HepG2 (cell line): ENCODE measurements around the gene UBE2M. TPM values are rescaled to one million over a fixed set of nuclear protein-coding genes. Genes with fewer than 3 reads are reported as not detected.

Experiments
- ERF ChIP-seq: IDR thresholded peaks from 2 replicates; pipeline ENCODE4 v1.6.1; 2018; ENCODE audit warnings: missing biosample characterization, missing genetic modification reagents
- HOXA3 ChIP-seq: sonication (generic); formaldehyde crosslinking; IDR thresholded peaks from 2 replicates; pipeline ENCODE4 v1.5.0; 2020; ENCODE audit warnings: missing genetic modification reagents
- JUN ChIP-seq: sonication (generic); formaldehyde crosslinking; IDR thresholded peaks from 2 replicates; pipeline ENCODE4 v1.4.0; 2020; ENCODE audit warnings: mild to moderate bottlenecking, missing genetic modification reagents
- MIXL1 ChIP-seq: IDR thresholded peaks from 2 replicates; pipeline ENCODE4 v1.6.1; 2016
- MLLT10 ChIP-seq: sonication (generic); formaldehyde crosslinking; IDR thresholded peaks from 2 replicates; pipeline ENCODE4 v1.4.0; 2020; ENCODE audit warnings: missing genetic modification reagents
- NCOA2 ChIP-seq: sonication (generic); formaldehyde crosslinking; IDR thresholded peaks from 2 replicates; pipeline ENCODE4 v1.8.0; 2022; ENCODE audit warnings: inconsistent platforms
- NR2F2 ChIP-seq: IDR thresholded peaks from 2 replicates; pipeline ENCODE4 v1.6.1; 2012; ENCODE audit warnings: low read depth, inconsistent platforms, borderline replicate concordance
- SP5 ChIP-seq: IDR thresholded peaks from 2 replicates; pipeline ENCODE4 v1.6.1; 2016; ENCODE audit warnings: low read depth, borderline replicate concordance
- STAT5B ChIP-seq: sonication (generic); formaldehyde crosslinking; IDR thresholded peaks from 2 replicates; pipeline ENCODE4 v1.4.0; 2020; ENCODE audit warnings: missing genetic modification reagents
- TARDBP ChIP-seq: sonication (generic); formaldehyde crosslinking; IDR thresholded peaks from 2 replicates; pipeline ENCODE4 v1.8.0; 2022; ENCODE audit warnings: mild to moderate bottlenecking, missing genetic modification reagents
- ZBTB7A ChIP-seq: sonication (generic); formaldehyde crosslinking; IDR thresholded peaks from 2 replicates; pipeline ENCODE4 v1.8.0; 2022; ENCODE audit warnings: mild to moderate bottlenecking, missing genetic modification reagents
- ZNF343 ChIP-seq: sonication (generic); formaldehyde crosslinking; IDR thresholded peaks from 2 replicates; pipeline ENCODE4 v1.4.0; 2020; ENCODE audit warnings: mild to moderate bottlenecking, missing genetic modification reagents
- ZNF746 ChIP-seq: sonication (generic); formaldehyde crosslinking; IDR thresholded peaks from 2 replicates; pipeline ENCODE4 v1.8.0; 2022; ENCODE audit warnings: mild to moderate bottlenecking, missing genetic modification reagents
- ZNF777 ChIP-seq: sonication (generic); formaldehyde crosslinking; IDR thresholded peaks from 2 replicates; pipeline ENCODE4 v1.4.0; 2020; ENCODE audit warnings: missing genetic modification reagents
- ZXDC ChIP-seq: sonication (generic); formaldehyde crosslinking; IDR thresholded peaks from 2 replicates; pipeline ENCODE4 v1.5.0; 2020; ENCODE audit warnings: mild to moderate bottlenecking, missing genetic modification reagents
- polyA plus RNA-seq, 8 experiments: library from polyadenylated mRNA; depleted of rRNA in 3 of 8; stranded (reverse) in 7 of 8; unstranded in 1 of 8; fragments of >200 nt; fragmentation: Illumina TruSeq in 4 of 8; extraction: Trizol in 4 of 8; gene quantifications; 2 replicates each; pipeline versions ENCODE4 v1.2.1 to v1.2.3, GENCODE V29; 2011 to 2016; ENCODE audit warnings: low read depth in 4 of 8, missing spikeins in 1 of 8, mixed read lengths in 1 of 8; ENCODE audit not compliant: insufficient read depth in 1 of 8
- total RNA-seq, 5 experiments: library from RNA; depleted of rRNA; stranded (reverse); fragments of >200 nt; fragmentation: Illumina TruSeq; extraction: Trizol; gene quantifications; 2 replicates each; pipeline ENCODE4 v1.2.3, GENCODE V29; 2016; ENCODE audit warnings: low read depth in 1 of 5
- TF ChIP-seq, protein P1 (sequence below): sonication (generic); formaldehyde crosslinking; IDR thresholded peaks from 2 replicates; pipeline ENCODE4 v1.5.1; 2020; ENCODE audit warnings: missing genetic modification reagents, mild to moderate bottlenecking, borderline replicate concordance
- TF ChIP-seq, protein P2 (sequence below): sonication (generic); formaldehyde crosslinking; IDR thresholded peaks from 2 replicates; pipeline ENCODE4 v1.4.0; 2020; ENCODE audit warnings: mild to moderate bottlenecking, missing genetic modification reagents, borderline replicate concordance
- TF ChIP-seq, protein P3 (sequence below): fragments of 450-650 bp; IDR thresholded peaks from 2 replicates; pipeline ENCODE4 v1.6.1; 2017

The UBE2M gene
- total and polyA plus RNA-seq, 2 of the 13 experiments (the other 11 are each of a cell fraction or from before 2014, with no cell fraction given): 36.2 to 50.3 TPM

GRCh38 chr19:58511353-58512208 is 46.8 kb downstream of the UBE2M start, which contains the start of gene SLC27A5 (continued):
- TF ChIP-seq STAT5B (CRISPR knock-in tag) (peak; percentile 64; the same call in 1 of the 2 replicates), MLLT10 (no peak), ERF (CRISPR knock-in tag) (peak; percentile 52; the same call in 1 of the 2 replicates), TARDBP (CRISPR knock-in tag) (peak; percentile 50; the same call in 1 of the 2 replicates), ZNF343 (CRISPR knock-in tag) (0 out of 2 replicates have a peak, but pooled peaks have one; percentile 80), NR2F2 (peak; percentile 25; the same call in 1 of the 2 replicates), ZNF746 (0 out of 2 replicates have a peak, but pooled peaks have one; percentile 66), ZXDC (CRISPR knock-in tag) (0 out of 2 replicates have a peak, but pooled peaks have one; percentile 38), SP5 (CRISPR knock-in tag) (peak; percentile 66; the same call in 1 of the 2 replicates), ZBTB7A (CRISPR knock-in tag) (peak; percentile 82; the same call in 1 of the 2 replicates), MIXL1 (CRISPR knock-in tag) (no peak; the same call in 1 of the 2 replicates), NCOA2 (peak; percentile 56; the same call in 1 of the 2 replicates), ZNF777 (CRISPR knock-in tag) (peak; percentile 39; the same call in 1 of the 2 replicates), JUN (CRISPR knock-in tag) (0 out of 2 replicates have a peak, but pooled peaks have one; percentile 62), HOXA3 (CRISPR knock-in tag) (peak; percentile 53; the same call in 1 of the 2 replicates)
- TF ChIP-seq, protein P1, sequence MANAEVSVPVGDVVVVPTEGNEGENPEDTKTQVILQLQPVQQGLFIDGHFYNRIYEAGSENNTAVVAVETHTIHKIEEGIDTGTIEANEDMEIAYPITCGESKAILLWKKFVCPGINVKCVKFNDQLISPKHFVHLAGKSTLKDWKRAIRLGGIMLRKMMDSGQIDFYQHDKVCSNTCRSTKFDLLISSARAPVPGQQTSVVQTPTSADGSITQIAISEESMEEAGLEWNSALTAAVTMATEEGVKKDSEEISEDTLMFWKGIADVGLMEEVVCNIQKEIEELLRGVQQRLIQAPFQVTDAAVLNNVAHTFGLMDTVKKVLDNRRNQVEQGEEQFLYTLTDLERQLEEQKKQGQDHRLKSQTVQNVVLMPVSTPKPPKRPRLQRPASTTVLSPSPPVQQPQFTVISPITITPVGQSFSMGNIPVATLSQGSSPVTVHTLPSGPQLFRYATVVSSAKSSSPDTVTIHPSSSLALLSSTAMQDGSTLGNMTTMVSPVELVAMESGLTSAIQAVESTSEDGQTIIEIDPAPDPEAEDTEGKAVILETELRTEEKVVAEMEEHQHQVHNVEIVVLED (CRISPR knock-in tag): peak; percentile 47; the same call in 1 of the 2 replicates
- TF ChIP-seq, protein P2, sequence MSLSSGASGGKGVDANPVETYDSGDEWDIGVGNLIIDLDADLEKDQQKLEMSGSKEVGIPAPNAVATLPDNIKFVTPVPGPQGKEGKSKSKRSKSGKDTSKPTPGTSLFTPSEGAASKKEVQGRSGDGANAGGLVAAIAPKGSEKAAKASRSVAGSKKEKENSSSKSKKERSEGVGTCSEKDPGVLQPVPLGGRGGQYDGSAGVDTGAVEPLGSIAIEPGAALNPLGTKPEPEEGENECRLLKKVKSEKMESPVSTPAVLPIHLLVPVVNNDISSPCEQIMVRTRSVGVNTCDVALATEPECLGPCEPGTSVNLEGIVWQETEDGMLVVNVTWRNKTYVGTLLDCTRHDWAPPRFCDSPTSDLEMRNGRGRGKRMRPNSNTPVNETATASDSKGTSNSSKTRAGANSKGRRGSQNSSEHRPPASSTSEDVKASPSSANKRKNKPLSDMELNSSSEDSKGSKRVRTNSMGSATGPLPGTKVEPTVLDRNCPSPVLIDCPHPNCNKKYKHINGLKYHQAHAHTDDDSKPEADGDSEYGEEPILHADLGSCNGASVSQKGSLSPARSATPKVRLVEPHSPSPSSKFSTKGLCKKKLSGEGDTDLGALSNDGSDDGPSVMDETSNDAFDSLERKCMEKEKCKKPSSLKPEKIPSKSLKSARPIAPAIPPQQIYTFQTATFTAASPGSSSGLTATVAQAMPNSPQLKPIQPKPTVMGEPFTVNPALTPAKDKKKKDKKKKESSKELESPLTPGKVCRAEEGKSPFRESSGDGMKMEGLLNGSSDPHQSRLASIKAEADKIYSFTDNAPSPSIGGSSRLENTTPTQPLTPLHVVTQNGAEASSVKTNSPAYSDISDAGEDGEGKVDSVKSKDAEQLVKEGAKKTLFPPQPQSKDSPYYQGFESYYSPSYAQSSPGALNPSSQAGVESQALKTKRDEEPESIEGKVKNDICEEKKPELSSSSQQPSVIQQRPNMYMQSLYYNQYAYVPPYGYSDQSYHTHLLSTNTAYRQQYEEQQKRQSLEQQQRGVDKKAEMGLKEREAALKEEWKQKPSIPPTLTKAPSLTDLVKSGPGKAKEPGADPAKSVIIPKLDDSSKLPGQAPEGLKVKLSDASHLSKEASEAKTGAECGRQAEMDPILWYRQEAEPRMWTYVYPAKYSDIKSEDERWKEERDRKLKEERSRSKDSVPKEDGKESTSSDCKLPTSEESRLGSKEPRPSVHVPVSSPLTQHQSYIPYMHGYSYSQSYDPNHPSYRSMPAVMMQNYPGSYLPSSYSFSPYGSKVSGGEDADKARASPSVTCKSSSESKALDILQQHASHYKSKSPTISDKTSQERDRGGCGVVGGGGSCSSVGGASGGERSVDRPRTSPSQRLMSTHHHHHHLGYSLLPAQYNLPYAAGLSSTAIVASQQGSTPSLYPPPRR: peak; percentile 86
- TF ChIP-seq, protein P3, sequence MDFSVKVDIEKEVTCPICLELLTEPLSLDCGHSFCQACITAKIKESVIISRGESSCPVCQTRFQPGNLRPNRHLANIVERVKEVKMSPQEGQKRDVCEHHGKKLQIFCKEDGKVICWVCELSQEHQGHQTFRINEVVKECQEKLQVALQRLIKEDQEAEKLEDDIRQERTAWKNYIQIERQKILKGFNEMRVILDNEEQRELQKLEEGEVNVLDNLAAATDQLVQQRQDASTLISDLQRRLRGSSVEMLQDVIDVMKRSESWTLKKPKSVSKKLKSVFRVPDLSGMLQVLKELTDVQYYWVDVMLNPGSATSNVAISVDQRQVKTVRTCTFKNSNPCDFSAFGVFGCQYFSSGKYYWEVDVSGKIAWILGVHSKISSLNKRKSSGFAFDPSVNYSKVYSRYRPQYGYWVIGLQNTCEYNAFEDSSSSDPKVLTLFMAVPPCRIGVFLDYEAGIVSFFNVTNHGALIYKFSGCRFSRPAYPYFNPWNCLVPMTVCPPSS: no peak
